B cell (primary cell): ENCODE results near the gene DPYSL4. TPM values are rescaled to one million over a fixed set of nuclear protein-coding genes. Genes with fewer than 3 reads are reported as not detected.

Experiments
- ATAC-seq: fragments of 200-7000 bp; cut with Tn5 transposase; one replicate; pipeline ENCODE4 v1.10.0; 2021; ENCODE audit warnings: low read depth, mild to moderate bottlenecking, moderate number of reproducible peaks, moderate library complexity
- CTCF ChIA-PET: fragments of 350-600 bp; sonication (Branson Sonifier 250); formaldehyde crosslinking; loops from one replicate; lab custom pipeline; 2021; ENCODE audit warnings: antibody characterized with exemption, inconsistent platforms; lab: Charles Lee
- POLR2A ChIA-PET: fragments of 350-600 bp; sonication (Branson Sonifier 250); formaldehyde crosslinking; loops from one replicate; lab custom pipeline; 2021; ENCODE audit warnings: antibody characterized with exemption; lab: Charles Lee
- DNase-seq: peaks from one replicate; pipeline ENCODE4 v3.0.0; 2013
- H2AFZ ChIP-seq: 2 replicates; pipeline ENCODE4 v1.6.1; 2012; ENCODE audit warnings: mild to moderate bottlenecking, low read depth, low read length; ENCODE audit not compliant: insufficient read depth, poor library complexity, severe bottlenecking
- H3K27ac ChIP-seq, 2 donors: 1 replicate in 1 of 2; 2 replicates in 1 of 2; pipeline ENCODE4 v1.5.1; 2012 to 2013; ENCODE audit warnings: low read length in 2 of 2, mild to moderate bottlenecking in 2 of 2, moderate library complexity in 1 of 2
- H3K27me3 ChIP-seq, 4 experiments: fragments of 200-600 bp in 1 of 4; sonication (generic) in 1 of 4; replicated peaks in 1 of 4; 1 replicate in 2 of 4; 2 replicates in 2 of 4; pipeline versions ENCODE4 v1.6.1 to v1.7.0; 2013 to 2016; ENCODE audit warnings: low read length in 3 of 4, mild to moderate bottlenecking in 2 of 4, mixed read lengths in 1 of 4, moderate library complexity in 1 of 4; ENCODE audit not compliant: insufficient read depth in 4 of 4, control insufficient read depth in 3 of 4; ENCODE audit errors: control extremely low read depth in 1 of 4
- H3K36me3 ChIP-seq, 2 experiments: replicated peaks in 1 of 2; 1 replicate in 1 of 2; 2 replicates in 1 of 2; pipeline versions ENCODE4 v1.6.1 to v1.7.1; 2013; ENCODE audit warnings: low read length in 1 of 2; ENCODE audit not compliant: insufficient read depth in 2 of 2, control insufficient read depth in 1 of 2; ENCODE audit errors: control extremely low read depth in 1 of 2, extremely low read depth in 1 of 2
- H3K4me1 ChIP-seq, 2 donors: fragments of 200-600 bp in 1 of 2; sonication (generic) in 1 of 2; 1 replicate in 1 of 2; 2 replicates in 1 of 2; pipeline versions ENCODE4 v1.5.1 to v1.6.1; 2013 to 2017; ENCODE audit warnings: low read length in 2 of 2; ENCODE audit not compliant: control insufficient read depth in 2 of 2, insufficient read depth in 2 of 2
- H3K4me2 ChIP-seq: replicated peaks from 2 replicates; pipeline ENCODE3; 2012; ENCODE audit warnings: mild to moderate bottlenecking, low read depth, low read length; ENCODE audit not compliant: poor library complexity, severe bottlenecking
- H3K4me3 ChIP-seq, 5 experiments: fragments of 200-600 bp in 1 of 5; sonication (generic) in 1 of 5; 1 replicate in 3 of 5; 2 replicates in 2 of 5; pipeline versions ENCODE4 v1.5.1 to v1.7.0; 2011 to 2016; ENCODE audit warnings: low read length in 4 of 5, mild to moderate bottlenecking in 4 of 5, low read depth in 2 of 5, control low read depth in 1 of 5, moderate library complexity in 1 of 5; ENCODE audit not compliant: insufficient read depth in 1 of 5; ENCODE audit errors: control extremely low read depth in 1 of 5, extremely low read depth in 1 of 5
- H3K79me2 ChIP-seq: fragments of 200-600 bp; sonication (generic); one replicate; pipeline ENCODE4 v1.6.0; 2016; ENCODE audit warnings: low read length; ENCODE audit not compliant: control insufficient read depth, insufficient read depth
- H3K9ac ChIP-seq: fragments of 200-600 bp; sonication (generic); 2 replicates; pipeline ENCODE4 v1.6.1; 2017; ENCODE audit warnings: mild to moderate bottlenecking, low read length, moderate library complexity
- H3K9me3 ChIP-seq, 3 donors: one replicate each; pipeline versions ENCODE4 v1.6.1 to v1.7.1; 2013; ENCODE audit warnings: low read length in 2 of 3; ENCODE audit not compliant: control insufficient read depth in 2 of 3, insufficient read depth in 1 of 3; ENCODE audit errors: control extremely low read depth in 1 of 3
- H4K20me1 ChIP-seq: 2 replicates; pipeline ENCODE4 v1.6.0; 2012; ENCODE audit warnings: mild to moderate bottlenecking, low read length; ENCODE audit not compliant: insufficient read depth, control insufficient read depth, poor library complexity, severe bottlenecking
- H3K27ac Mint-ChIP-seq: one replicate; pipeline ENCODE4 v1.8.0; 2021; ENCODE audit warnings: mixed read lengths
- H3K27me3 Mint-ChIP-seq: one replicate; pipeline ENCODE4 v1.8.0; 2021; ENCODE audit warnings: mixed read lengths
- H3K4me1 Mint-ChIP-seq: one replicate; pipeline ENCODE4 v1.8.0; 2021; ENCODE audit warnings: mixed read lengths
- H3K4me3 Mint-ChIP-seq: one replicate; pipeline ENCODE4 v1.8.0; 2021; ENCODE audit warnings: mixed read lengths
- H3K9me3 Mint-ChIP-seq: one replicate; pipeline ENCODE4 v1.8.0; 2022; ENCODE audit warnings: mixed read lengths; ENCODE audit not compliant: insufficient read depth
- EZH2 ChIP-seq: IDR thresholded peaks from 2 replicates; pipeline ENCODE4 v1.6.1; 2012; ENCODE audit warnings: borderline replicate concordance, low read depth, mild to moderate bottlenecking, moderate library complexity, low read length; ENCODE audit not compliant: insufficient read depth, poor library complexity, severe bottlenecking
- WGBS: methylation state at CpG from one replicate; pipeline ENCODE4 v1.1.5; 2013; ENCODE audit warnings: missing lambda C conversion rate; ENCODE audit not compliant: insufficient coverage; 5-methylcytosine and 5-hydroxymethylcytosine counted together
- intact Hi-C: fragments of 100-400 bp; cut with micrococcal nuclease; formaldehyde crosslinking; loops from one replicate; pipeline ENCODE4 v1.10.0; 2022
- polyA plus RNA-seq: library from polyadenylated mRNA; depleted of rRNA; stranded (reverse); fragments of >200 nt; gene quantifications from 2 replicates; pipeline ENCODE4 v1.2.3, GENCODE V29; 2012
- total RNA-seq, 2 donors: library from RNA; stranded (reverse); fragments of 120-200 nt in 1 of 2; gene quantifications; 1 replicate in 1 of 2; 2 replicates in 1 of 2; pipeline versions ENCODE4 v1.2.3 to v1.2.4, GENCODE V29; 2013 to 2022
- TF ChIP-seq, protein P1 (sequence below): fragments of 200-600 bp; IDR thresholded peaks from one replicate; pipeline ENCODE4 v1.8.0; 2022; ENCODE audit warnings: antibody characterized with exemption, mild to moderate bottlenecking

The DPYSL4 gene
- total and polyA plus RNA-seq, 2 donors (not counting 1 experiment from before 2014, with no cell fraction given) = 0.03 to 0.22 TPM

DNA sequence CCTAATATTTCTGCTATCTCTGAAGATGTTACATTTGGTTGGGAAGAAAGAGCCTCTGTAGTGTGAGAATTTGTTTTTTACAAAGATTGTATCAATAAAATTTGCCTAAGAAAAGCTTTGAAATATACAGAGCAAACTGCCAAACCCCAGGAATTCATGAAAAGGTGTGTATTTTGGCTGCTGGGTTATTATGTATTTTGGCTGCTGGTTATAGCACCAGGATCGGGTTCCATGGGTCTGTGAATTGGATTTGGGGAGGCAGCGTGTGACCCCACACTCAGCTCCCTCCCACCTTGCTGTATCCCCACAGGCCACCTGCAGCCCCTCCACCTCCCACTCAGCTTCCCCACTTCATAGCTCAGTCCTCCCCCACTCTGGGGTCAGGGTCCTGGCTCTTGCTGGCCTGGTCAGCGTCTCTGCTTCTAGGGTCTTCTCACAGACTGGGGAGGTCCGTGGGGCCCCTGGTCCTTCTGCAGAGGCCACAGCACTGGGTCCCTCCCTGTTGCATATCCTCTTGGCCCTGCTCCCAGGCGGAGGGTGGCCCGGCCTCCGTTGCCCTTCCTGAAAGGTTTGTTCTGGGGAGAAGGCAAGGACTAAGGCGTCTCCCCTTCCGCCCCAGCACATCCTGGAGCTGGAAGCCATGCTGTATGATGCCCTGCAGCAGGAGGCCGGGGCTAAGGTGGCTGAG, 24.0 kb upstream of the DPYSL4 start:
- no peaks in the 10 kb centered on the region for H3K9me3 Mint-ChIP-seq
- H3K27ac Mint-ChIP-seq = no peak overlapping the region
- no peak for DNase-seq
- ATAC-seq = no peak
- no peak overlapping the region for H3K9ac ChIP-seq
- 82% methylated on average over 6 of the region's 10 CpGs for WGBS
- ChIA-PET CTCF (no interaction called here), POLR2A (no interaction called here)
- H3K4me3 Mint-ChIP-seq = no peak overlapping the region
- peaks cover 8% of the 10 kb centered on the region for H3K27me3 Mint-ChIP-seq
- H3K4me3 ChIP-seq = no peak overlapping the region
- no peak for TF ChIP-seq EZH2
- TF ChIP-seq, protein P1, sequence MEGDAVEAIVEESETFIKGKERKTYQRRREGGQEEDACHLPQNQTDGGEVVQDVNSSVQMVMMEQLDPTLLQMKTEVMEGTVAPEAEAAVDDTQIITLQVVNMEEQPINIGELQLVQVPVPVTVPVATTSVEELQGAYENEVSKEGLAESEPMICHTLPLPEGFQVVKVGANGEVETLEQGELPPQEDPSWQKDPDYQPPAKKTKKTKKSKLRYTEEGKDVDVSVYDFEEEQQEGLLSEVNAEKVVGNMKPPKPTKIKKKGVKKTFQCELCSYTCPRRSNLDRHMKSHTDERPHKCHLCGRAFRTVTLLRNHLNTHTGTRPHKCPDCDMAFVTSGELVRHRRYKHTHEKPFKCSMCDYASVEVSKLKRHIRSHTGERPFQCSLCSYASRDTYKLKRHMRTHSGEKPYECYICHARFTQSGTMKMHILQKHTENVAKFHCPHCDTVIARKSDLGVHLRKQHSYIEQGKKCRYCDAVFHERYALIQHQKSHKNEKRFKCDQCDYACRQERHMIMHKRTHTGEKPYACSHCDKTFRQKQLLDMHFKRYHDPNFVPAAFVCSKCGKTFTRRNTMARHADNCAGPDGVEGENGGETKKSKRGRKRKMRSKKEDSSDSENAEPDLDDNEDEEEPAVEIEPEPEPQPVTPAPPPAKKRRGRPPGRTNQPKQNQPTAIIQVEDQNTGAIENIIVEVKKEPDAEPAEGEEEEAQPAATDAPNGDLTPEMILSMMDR = no peak
- H3K4me1 ChIP-seq = peaks cover 8 to 11% of the 10 kb centered on the region in 2 donors
- H3K36me3 ChIP-seq = no peaks in the 10 kb centered on the region
- H3K79me2 ChIP-seq = no peaks in the 10 kb centered on the region
- H4K20me1 ChIP-seq = no peaks in the 10 kb centered on the region
- no peak overlapping the region for H2AFZ ChIP-seq
- no peak overlapping the region for H3K4me2 ChIP-seq
- no peak overlapping the region for H3K27ac ChIP-seq
- H3K4me1 Mint-ChIP-seq = peaks cover 8% of the 10 kb centered on the region
- peaks cover 0 to 3% (median 0%) of the 10 kb centered on the region in 4 experiments for H3K27me3 ChIP-seq
- peaks cover 0 to 22% (median 0%) of the 10 kb centered on the region in 3 donors for H3K9me3 ChIP-seq
- intact Hi-C loops = no loop called here

DNA sequence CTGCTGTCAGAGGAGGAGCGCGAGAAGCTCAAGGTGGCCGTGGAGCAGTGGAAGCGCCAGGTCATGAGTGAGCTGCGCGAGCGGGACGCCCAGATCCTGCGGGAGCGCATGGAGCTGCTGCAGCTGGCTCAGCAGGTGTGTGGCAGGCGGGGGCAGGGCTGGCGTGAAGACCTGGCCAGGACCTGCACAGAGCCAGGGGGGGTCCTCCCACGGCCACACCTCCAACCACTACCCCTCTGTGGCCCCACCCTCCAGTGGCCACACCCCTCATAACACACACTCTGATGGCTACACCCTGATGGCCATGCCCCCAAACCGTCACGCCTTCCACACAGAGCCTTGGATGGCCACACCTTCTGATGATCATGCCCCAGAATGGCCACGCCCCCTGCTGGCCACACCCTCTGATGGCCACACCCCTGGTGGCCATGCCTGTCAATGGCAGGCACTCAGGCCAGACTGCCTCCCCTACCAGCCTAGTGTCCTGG, 23.4 kb upstream of the DPYSL4 start:
- intact Hi-C loops = no loop called here
- H3K27me3 Mint-ChIP-seq = peaks cover 8% of the 10 kb centered on the region
- peaks cover 8% of the 10 kb centered on the region for H3K4me1 Mint-ChIP-seq
- H3K9me3 Mint-ChIP-seq = no peaks in the 10 kb centered on the region
- WGBS = 64% methylated on average over 16 of the region's 16 CpGs
- no peak overlapping the region for H3K4me3 Mint-ChIP-seq
- DNase-seq (peak; percentile 28), ATAC-seq (no peak)
- Histone ChIP-seq H3K4me1 (peaks cover 8 to 11% of the 10 kb centered on the region in 2 donors), H3K9ac (no peak overlapping the region), H3K27ac (no peak overlapping the region), H3K36me3 (no peaks in the 10 kb centered on the region), H3K4me2 (no peak overlapping the region), H4K20me1 (no peaks in the 10 kb centered on the region), H3K4me3 (no peak overlapping the region), H2AFZ (no peak overlapping the region), H3K79me2 (no peaks in the 10 kb centered on the region), H3K27me3 (peaks cover 0 to 3% (median 0%) of the 10 kb centered on the region in 4 experiments), H3K9me3 (peaks cover 0 to 20% (median 0%) of the 10 kb centered on the region in 3 donors)
- TF ChIP-seq EZH2 = no peak
- TF ChIP-seq, protein P1 = no peak
- no peak overlapping the region for H3K27ac Mint-ChIP-seq
- POLR2A ChIA-PET = no interaction called here
- CTCF ChIA-PET = interaction anchor here (0.8 kb wide), 1 partner anchor 1222 kb away, joined by 3 read pairs; no protein-coding TSS in a partner anchor
